PFSK-1 (cell line): ENCODE results near the gene GMPR.

ENCODE experiments used
- FOXP2 ChIP-seq: optimal IDR thresholded peaks from 2 replicates; pipeline ENCODE3; 2011; ENCODE audit warnings: borderline replicate concordance, control low read depth, inconsistent platforms; ENCODE audit not compliant: insufficient read depth; ENCODE audit errors: extremely low read length, extremely low read depth
- POLR2AphosphoS5 ChIP-seq: IDR thresholded peaks from 2 replicates; pipeline ENCODE4 v1.6.1; 2012; ENCODE audit warnings: low read depth, mild to moderate bottlenecking, control low read depth, low read length, moderate library complexity
- REST ChIP-seq, 2 experiments: IDR thresholded peaks; 2 replicates each; pipeline versions ENCODE4 v1.6.1 to v1.8.0; 2011 to 2012; ENCODE audit warnings: low read depth in 2 of 2, low read length in 2 of 2, control low read depth in 1 of 2, inconsistent platforms in 1 of 2, mild to moderate bottlenecking in 1 of 2, moderate library complexity in 1 of 2; ENCODE audit not compliant: insufficient read depth in 1 of 2
- SIN3A ChIP-seq: IDR thresholded peaks from 2 replicates; pipeline ENCODE4 v1.6.1; 2012; ENCODE audit warnings: mild to moderate bottlenecking, low read length, moderate library complexity, borderline replicate concordance; ENCODE audit not compliant: insufficient read depth
- TAF1 ChIP-seq: IDR thresholded peaks from 2 replicates; pipeline ENCODE4 v1.6.1; 2012; ENCODE audit warnings: low read length, control low read depth, borderline replicate concordance; ENCODE audit not compliant: insufficient read depth

DNA sequence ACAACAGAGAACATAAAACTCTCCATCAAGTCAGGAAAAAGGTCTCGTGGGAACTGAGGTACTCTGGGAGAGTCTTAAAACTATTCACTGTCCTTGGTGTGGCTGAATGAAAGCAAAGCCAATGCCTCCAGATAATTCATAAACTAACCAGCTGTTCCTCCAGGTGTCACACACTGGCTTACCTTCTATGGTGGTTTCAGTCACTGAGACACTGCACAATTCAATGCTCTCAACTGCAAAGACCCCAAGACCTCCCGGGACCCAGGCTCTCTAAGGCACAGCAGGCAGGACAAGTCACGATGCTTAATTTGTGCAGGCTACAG is 100.8 kb downstream of the GMPR start:
- TF ChIP-seq POLR2AphosphoS5 (no peak), TAF1 (no peak), REST (IDR thresholded peaks at IDR 0.05; ENCODE audit: insufficient read depth in 1 of 2, low read depth in 2 of 2, low read length in 2 of 2) (no peak), SIN3A (no peak), FOXP2 (no peak)
